Activated CD4-positive, alpha-beta T cell treated with anti-CD3 and anti-CD28 coated beads, Interleukin-10, Interleukin-2, amounts not matched to agents 100 ng/mL and 50 ng/mL, durations not matched to agents 16 hours and 8 hours (primary cell): Measurements from ENCODE around the gene NDUFS8.

Experiments used
- DNase-seq: peaks from one replicate; pipeline ENCODE4 v3.0.0-alpha.2; 2020

NDUFS8 gene

DNA sequence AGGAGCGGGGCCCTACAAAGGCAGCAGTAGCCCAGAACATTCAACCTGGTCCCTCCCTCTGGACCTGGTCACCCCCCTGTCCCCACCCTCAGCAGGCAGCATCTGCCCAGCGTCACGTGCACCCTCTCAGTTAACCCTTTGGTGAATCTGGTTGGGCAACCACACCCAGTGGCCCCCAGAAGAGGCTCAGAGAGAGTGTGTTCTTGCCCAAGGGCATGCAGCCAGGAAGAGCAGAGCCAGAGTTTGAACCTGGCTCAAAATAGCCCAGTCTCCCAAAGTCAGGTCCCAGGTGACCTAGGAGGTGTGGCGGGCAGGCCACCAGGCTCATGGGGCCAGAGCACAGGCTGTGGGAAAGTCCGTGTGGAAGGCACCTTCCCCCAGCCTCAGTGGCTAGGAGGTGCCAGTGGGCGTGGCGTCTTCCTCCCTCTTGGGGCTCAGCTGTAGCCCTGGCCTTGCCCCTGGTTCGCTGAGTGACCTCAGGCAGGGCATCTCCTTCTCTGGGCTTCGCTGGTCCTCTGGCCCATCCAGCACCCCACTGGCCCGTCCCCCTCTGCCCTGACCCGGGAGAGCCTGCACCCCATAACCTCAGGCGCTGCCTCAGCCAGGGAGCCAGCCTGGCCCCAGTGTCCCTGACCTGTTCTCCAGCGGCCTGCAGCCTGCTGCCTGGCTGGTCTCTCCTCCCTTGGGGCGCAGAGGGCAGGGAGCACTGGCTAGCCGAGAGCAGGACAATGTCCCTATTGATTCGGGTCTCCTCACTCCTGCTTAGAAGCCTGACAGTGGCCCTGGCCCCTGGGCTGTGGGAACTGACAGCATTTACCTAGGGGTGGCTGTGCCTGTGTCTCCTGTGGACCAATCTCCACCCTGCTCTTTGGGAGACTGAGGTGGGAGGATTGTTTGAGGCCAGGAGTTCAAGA is 13.3 kb upstream of the NDUFS8 start:
- no peak for DNase-seq

GRCh38 chr11:68017980-68018729 is 12.3 kb upstream of the NDUFS8 start:
- no peak for DNase-seq

GRCh38 chr11:68018730-68019190 is 11.7 kb upstream of the NDUFS8 start:
- no peak for DNase-seq

DNA sequence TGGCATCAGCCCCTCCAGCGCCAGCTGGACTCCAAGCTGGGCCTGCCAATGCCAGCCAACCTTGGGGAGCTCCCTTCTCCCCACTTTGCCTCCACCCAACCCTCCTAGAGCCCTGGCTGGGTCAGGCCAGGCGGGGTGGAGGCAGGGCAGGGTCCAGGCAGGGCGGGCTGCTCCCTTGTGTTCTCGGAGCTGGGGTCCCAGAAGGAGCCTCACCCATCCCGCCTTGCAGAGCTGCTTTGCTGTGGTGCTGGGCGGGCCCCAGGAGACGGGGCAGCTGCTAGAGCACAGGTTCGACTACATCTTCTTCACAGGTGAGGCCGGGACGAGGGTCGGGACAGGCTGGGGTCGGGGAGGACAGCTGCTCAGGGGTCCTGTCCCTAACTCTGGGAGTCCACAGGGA is 11.0 kb upstream of the NDUFS8 start:
- no peak for DNase-seq

- no peak for DNase-seq
Observed at GRCh38 chr11:68020575-68020974, 9.9 kb upstream of the NDUFS8 start.

GRCh38 chr11:68021167-68021787 is 9.2 kb upstream of the NDUFS8 start:
- no peak for DNase-seq

- no peak for DNase-seq
Observed at GRCh38 chr11:68022531-68022930, 8.0 kb upstream of the NDUFS8 start.

- DNase-seq, result no peak
Observed at GRCh38 chr11:68024508-68024907, 6.0 kb upstream of the NDUFS8 start.

- no peak for DNase-seq
Observed at GRCh38 chr11:68025047-68025446, 5.4 kb upstream of the NDUFS8 start.

DNA sequence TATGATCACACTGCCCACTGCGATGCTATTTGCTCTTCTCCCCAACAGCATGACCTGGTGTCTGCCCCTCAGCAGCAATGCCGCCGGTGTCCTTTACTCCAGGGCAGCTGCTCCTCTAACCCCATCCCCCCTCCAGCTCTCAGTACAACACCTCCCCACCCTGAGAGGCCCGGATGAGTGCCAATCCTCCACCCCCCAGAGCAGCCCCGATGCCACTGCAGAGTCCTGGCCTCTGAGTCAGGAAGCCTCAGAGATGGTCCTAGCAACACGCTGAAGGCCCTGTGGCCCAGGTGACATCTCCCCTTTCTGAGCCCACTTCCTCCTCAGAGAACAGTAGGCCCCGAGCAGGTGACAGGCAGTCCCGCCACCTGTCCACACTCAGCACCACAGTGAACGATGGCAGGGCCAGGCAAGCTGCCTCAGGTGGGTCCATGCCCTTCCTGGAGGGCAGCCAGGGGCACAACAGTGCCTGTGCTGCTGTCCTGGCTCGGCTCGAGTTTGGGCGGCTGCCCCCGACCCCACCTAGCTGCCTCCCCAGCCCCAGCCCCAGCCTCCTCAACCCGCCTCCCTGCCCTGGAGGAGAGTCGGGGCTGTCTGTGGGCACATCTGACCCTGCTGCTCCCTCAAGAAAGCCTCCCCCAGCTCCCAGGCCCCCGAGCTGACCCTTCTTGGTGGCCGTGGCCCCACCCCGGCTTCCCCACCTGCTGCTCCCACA is 3.9 kb upstream of the NDUFS8 start:
- DNase-seq, result no peak

GRCh38 chr11:68027667-68028066 is 2.8 kb upstream of the NDUFS8 start:
- no peak for DNase-seq

DNA sequence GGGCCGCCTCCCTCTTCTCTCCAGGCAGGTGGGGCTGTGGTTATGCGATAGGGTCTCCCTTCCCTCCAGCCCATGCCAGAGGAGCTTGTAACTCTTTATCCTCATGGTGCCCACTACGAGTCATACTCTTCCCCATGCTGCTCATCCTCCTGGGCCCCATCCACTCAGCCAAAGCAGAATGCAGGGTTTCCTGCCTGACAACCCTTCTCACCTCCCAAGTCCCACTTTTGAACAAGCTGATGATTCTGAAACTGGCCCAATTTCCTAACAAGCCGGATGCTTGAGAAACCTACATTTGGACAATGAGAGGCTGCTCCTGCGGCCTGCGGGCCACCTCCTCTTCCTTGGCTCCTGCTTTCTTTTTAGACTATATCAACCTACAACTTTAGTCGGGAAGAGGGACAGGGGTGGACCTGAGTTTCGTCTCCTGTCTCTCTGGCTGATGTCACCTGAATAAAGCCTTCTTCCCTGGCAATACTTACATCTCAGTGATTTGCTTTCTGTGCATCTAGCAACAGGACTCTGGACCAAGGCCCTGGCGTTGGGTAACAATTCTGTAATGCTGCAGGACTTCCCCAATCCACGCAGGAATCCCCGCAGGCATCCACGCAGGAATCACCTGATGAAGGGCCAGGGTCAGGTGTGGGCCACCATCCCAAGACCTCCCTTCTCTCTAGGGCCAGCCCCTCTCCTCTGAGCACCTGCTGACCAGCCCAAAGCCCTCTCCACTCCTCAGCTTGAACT is 1.5 kb upstream of the NDUFS8 start:
- DNase-seq, result no peak

DNA sequence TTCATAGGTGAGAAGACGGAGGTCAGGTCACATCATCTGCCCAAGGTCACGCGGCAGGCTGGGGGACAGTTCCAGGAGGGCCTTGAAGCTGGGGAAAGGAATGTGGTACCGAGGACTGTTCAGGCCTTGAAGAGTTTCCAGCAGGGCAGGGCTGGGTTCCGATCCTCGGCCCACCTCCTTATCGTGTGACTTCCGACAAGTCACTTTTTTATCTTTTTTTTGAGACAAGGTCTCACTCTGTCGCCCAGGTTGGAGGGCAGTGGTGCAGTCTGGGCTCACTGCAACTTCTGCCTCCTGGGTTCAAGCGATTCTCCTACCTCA is 623 bp downstream of the NDUFS8 start:
- DNase-seq, result no peak

DNA sequence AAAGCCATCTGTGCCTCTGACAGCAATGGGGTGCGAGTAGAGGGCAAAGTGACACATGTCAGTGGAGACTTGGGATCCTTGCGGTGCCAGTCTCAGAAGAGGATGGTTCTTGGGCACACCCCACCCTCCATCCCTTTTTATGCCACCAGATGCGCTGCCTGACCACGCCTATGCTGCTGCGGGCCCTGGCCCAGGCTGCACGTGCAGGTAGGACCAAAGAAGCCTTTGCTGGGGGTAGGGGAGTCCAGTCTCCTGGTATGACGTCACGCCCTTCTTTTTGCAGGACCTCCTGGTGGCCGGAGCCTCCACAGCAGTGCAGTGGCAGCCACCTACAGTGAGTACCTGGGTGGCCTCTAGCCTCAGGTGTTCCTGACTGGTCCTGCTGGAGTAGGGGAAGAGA is 1.5 kb downstream of the NDUFS8 start:
- no peak for DNase-seq

DNA sequence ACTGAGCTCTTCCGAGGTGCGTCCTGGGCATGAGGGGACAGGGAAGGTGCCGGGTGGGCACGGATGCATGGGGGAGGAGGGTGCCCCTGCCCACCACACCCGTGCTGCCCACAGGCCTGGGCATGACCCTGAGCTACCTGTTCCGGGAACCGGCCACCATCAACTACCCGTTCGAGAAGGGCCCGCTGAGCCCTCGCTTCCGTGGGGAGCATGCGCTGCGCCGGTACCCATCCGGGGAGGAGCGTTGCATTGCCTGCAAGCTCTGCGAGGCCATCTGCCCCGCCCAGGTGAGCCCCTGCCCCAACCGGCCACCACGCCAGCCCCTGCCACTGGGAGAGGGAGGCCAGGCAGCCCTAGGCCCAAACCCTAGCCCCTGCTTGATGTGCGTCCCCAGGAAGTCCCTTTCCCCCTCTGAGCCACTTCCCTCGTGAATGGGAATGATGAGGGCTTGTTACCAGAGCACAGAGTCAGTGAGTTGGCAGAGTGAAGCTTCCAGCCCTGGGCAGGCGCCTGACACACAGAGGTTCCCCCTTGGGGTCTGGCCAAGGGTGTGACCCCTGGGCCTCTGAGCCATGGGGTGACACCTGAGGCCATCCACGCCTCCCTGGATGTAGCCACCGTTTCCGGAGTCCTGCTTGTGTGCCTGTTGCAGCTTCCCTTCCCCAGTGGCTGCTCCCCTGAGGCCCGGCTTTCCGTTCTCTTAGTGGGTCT is 2.7 kb downstream of the NDUFS8 start:
- DNase-seq, result no peak

DNA sequence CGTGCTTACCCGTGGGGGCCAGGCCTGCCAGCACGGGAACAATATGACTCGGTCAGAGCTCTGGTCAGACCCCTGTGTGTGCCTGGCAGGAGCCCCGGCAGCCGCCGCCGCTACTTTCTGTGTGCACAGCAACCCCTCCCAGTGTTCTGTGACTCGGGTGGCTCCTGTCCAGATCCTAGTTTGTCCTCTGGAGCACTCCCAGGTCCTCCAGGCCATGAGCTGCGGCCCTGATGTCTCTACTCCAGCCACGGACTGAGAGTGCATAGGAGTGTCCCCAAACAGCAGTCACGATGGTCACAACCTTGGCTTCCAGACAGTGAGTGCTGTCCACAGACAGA is 3.2 kb downstream of the NDUFS8 start:
- DNase-seq, result no peak

DNA sequence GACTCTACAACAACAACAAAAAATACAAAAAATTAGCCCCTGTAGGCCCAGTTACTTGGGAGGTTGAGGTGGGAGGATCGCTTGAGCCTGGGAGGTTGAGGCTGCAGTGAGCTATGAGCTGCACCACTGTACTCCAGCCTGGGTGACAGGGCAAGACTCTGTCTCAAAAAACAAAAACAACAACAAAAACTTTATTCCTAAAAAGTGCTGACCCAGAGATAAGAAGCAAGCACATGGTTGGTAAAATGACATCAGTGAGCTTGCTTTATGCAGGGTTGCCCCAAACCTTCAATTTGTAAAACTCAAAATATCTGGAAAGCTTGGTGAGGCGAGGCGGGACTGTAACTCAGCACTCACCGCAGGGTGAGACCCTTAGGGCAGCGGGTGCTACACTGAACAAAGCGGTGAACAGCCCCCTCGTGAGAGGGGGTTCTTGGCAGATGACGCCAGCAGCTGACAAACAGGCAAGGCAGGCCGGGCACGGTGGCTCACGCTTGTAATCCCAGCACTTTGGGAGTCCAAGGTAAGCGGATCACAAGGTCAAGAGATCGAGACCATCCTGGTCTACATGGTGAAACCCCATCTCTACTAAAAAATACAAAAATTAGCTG is 4.9 kb downstream of the NDUFS8 start:
- DNase-seq, result no peak

- DNase-seq, result no peak
Observed at GRCh38 chr11:68036141-68036716, 5.7 kb downstream of the NDUFS8 start.

DNA sequence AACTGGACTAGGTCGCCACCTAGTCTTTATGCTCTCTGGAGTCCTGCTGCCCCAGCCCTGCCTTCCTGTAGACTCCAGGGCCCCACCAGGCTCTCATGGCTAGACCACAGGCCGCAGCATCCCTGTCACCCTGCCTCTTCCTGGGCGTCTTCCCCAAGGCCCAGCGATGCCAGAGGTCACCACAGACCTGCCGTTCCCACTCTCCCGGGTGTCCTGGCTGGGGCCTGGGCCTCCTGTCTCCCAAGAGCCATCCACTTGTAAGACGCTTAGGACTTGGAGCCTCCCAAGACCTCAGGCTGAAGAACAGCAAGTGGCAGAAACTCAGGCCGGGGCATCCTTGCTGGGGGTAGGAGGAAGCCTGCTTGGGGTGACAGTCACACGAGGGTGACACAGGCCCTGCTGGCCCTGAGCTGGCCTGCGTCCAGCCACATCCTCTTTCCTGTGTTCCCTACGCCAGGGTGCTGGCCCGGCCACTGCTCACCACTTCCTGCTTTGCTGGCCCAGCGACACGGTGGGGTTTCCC is 6.3 kb downstream of the NDUFS8 start:
- DNase-seq, result peak; percentile 57

DNA sequence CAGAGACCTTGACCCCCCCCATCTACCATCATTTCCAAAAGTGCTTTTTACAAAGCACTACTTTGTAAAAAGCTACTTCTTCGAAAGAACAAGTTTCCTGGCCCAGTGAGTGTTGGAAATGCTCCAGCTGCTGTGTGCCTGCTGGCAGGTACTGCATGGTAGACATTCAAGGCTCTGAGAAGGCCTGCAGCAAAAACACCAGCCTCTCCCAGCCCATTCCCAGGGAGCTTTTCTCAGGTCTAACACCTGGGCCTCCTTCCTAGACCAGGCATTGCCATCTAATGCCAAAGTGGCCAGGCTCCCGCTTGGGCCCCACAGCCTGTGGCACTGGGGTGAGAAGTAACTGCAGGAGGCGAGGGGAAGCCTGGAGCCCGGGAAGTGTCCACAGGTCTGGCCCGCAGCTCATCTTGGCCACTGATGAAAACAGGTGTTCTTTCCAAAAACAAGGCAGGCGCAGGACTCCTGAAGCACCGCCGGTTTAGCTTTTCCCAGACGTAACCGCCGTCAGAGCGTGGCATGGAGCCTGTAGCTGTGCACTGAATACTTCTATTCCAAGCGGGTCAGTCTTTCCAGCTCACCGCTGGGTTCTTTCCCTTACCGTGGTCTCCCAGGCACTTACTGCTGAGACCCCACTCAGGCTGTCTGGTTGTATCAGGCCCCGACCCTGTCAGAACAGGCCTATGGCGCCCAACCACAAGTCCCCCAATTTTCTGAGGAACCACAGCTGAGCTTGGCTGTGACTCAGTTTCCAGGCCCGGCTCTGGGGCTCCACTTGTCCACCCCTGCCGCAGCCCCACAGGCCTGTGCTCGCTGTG is 7.1 kb downstream of the NDUFS8 start:
- DNase-seq, result no peak
